ENCODE results near the gene CTXN3. TPM values are rescaled to one million over a fixed set of nuclear protein-coding genes. Genes with fewer than 3 reads are reported as not detected.
"Not testable (repeated sequence)": the region's sequence is repeated elsewhere in the genome, so short reads cannot be mapped to it uniquely, and the experiment has no call there.

CTXN3 gene
- total RNA-seq, 1 donor from 2014 or later = not detected

GRCh38 chr5:127665641-127666040, 16.8 kb downstream of the CTXN3 start:
- no peak overlapping the region for H3K27ac Mint-ChIP-seq
- no peaks in the 10 kb centered on the region for H3K9me3 Mint-ChIP-seq
- no peak for DNase-seq (ENCODE audit: low spot score)
- H3K27me3 Mint-ChIP-seq (ENCODE audit: insufficient read depth) = peaks cover 1% of the 10 kb centered on the region
- no peak overlapping the region for H3K4me3 Mint-ChIP-seq
- intact Hi-C loops (cut with micrococcal nuclease) = no loop called here
- H3K36me3 Mint-ChIP-seq (ENCODE audit: low read depth) = no peaks in the 10 kb centered on the region
- no peaks in the 10 kb centered on the region for H3K4me1 Mint-ChIP-seq (ENCODE audit: low read depth)

DNA sequence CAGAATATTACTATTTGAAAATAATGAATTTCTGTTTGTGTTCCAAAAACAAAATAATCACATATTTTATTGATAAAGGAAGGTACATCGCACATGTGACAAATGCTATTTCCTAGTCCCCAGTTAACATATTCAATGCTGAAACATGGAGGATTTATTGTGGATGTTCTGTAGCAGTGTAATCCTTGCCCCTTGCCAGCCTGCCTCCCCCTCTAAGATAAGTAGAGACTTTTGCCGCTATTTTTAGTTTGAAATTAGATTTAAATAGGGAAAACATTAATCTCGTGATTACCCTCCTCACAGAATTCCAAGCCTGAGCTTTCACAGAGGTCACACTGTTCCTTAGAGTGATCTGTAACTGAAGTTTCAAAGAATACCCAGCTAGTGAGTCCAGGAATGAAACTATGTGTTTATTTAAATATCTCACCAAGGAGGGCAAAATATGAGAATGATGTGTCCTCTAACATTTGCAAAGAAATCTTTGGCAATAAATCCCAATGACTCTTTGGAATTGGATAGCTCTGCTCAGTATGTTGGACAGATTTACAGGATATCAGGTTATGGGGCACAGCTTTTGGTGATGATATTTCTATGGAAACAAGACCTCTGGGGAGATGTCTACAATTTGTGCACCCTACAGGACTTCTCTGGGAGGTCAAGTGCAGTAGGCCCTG, 17.3 kb downstream of the CTXN3 start:
- Mint-ChIP-seq H3K4me1 (ENCODE audit: low read depth) (no peaks in the 10 kb centered on the region), H3K27ac (no peak overlapping the region), H3K36me3 (ENCODE audit: low read depth) (no peaks in the 10 kb centered on the region), H3K4me3 (no peak overlapping the region), H3K9me3 (no peaks in the 10 kb centered on the region), H3K27me3 (ENCODE audit: insufficient read depth) (peaks cover 1% of the 10 kb centered on the region)
- intact Hi-C loops (cut with micrococcal nuclease) = no loop called here
- no peak for DNase-seq (ENCODE audit: low spot score)

- DNase-seq (ENCODE audit: low spot score) = no peak
- no peaks in the 10 kb centered on the region for H3K9me3 Mint-ChIP-seq
- intact Hi-C loops (cut with micrococcal nuclease) = no loop called here
- no peak overlapping the region for H3K4me3 Mint-ChIP-seq
- H3K27ac Mint-ChIP-seq = no peak overlapping the region
- H3K36me3 Mint-ChIP-seq (ENCODE audit: low read depth) = no peaks in the 10 kb centered on the region
- peaks cover 1% of the 10 kb centered on the region for H3K27me3 Mint-ChIP-seq (ENCODE audit: insufficient read depth)
- H3K4me1 Mint-ChIP-seq (ENCODE audit: low read depth) = no peaks in the 10 kb centered on the region
These were observed 19.0 kb downstream of the CTXN3 start for GRCh38 chr5:127667926-127668325.

- Mint-ChIP-seq H3K9me3 (no peaks in the 10 kb centered on the region), H3K27me3 (ENCODE audit: insufficient read depth) (peaks cover 1% of the 10 kb centered on the region), H3K4me1 (ENCODE audit: low read depth) (no peaks in the 10 kb centered on the region), H3K27ac (no peak overlapping the region), H3K36me3 (ENCODE audit: low read depth) (no peaks in the 10 kb centered on the region), H3K4me3 (no peak overlapping the region)
- no peak for DNase-seq (ENCODE audit: low spot score)
- intact Hi-C loops (cut with micrococcal nuclease) = no loop called here
These were observed 22.3 kb downstream of the CTXN3 start for GRCh38 chr5:127671218-127671617.

- Mint-ChIP-seq H3K9me3 (no peaks in the 10 kb centered on the region), H3K36me3 (ENCODE audit: low read depth) (no peaks in the 10 kb centered on the region), H3K27me3 (ENCODE audit: insufficient read depth) (peaks cover 1% of the 10 kb centered on the region), H3K27ac (no peak overlapping the region), H3K4me1 (ENCODE audit: low read depth) (no peaks in the 10 kb centered on the region), H3K4me3 (no peak overlapping the region)
- intact Hi-C loops (cut with micrococcal nuclease) = no loop called here
- DNase-seq (ENCODE audit: low spot score) = no peak
These were observed 24.4 kb downstream of the CTXN3 start for GRCh38 chr5:127673117-127673800.

GRCh38 chr5:127676951-127677350, 28.1 kb downstream of the CTXN3 start:
- H3K9me3 Mint-ChIP-seq; H3K36me3 Mint-ChIP-seq (ENCODE audit: low read depth); H3K4me3 Mint-ChIP-seq; H3K4me1 Mint-ChIP-seq (ENCODE audit: low read depth); intact Hi-C loops (cut with micrococcal nuclease); H3K27ac Mint-ChIP-seq; DNase-seq (ENCODE audit: low spot score); H3K27me3 Mint-ChIP-seq (ENCODE audit: insufficient read depth): not testable (repeated sequence)

- H3K27me3 Mint-ChIP-seq (ENCODE audit: insufficient read depth); H3K4me1 Mint-ChIP-seq (ENCODE audit: low read depth); H3K9me3 Mint-ChIP-seq; H3K4me3 Mint-ChIP-seq; DNase-seq (ENCODE audit: low spot score); H3K36me3 Mint-ChIP-seq (ENCODE audit: low read depth); H3K27ac Mint-ChIP-seq; intact Hi-C loops (cut with micrococcal nuclease): not testable (repeated sequence)
These were observed 30.9 kb downstream of the CTXN3 start for GRCh38 chr5:127679691-127680330.

- Mint-ChIP-seq H3K27me3 (ENCODE audit: insufficient read depth) (peaks cover 3% of the 10 kb centered on the region), H3K36me3 (ENCODE audit: low read depth) (no peaks in the 10 kb centered on the region), H3K27ac (no peak overlapping the region), H3K9me3 (no peaks in the 10 kb centered on the region), H3K4me1 (ENCODE audit: low read depth) (no peaks in the 10 kb centered on the region), H3K4me3 (no peak overlapping the region)
- intact Hi-C loops (cut with micrococcal nuclease) = no loop called here
- no peak for DNase-seq (ENCODE audit: low spot score)
These were observed 31.7 kb downstream of the CTXN3 start for GRCh38 chr5:127680595-127680994.

GRCh38 chr5:127683008-127683407, 34.1 kb downstream of the CTXN3 start:
- H3K36me3 Mint-ChIP-seq (ENCODE audit: low read depth) = no peaks in the 10 kb centered on the region
- H3K4me1 Mint-ChIP-seq (ENCODE audit: low read depth) = no peaks in the 10 kb centered on the region
- H3K27ac Mint-ChIP-seq = no peak overlapping the region
- H3K4me3 Mint-ChIP-seq = no peak overlapping the region
- no peaks in the 10 kb centered on the region for H3K9me3 Mint-ChIP-seq
- H3K27me3 Mint-ChIP-seq (ENCODE audit: insufficient read depth) = peaks cover 3% of the 10 kb centered on the region
- no peak for DNase-seq (ENCODE audit: low spot score)
- intact Hi-C loops (cut with micrococcal nuclease) = no loop called here

GRCh38 chr5:127684726-127685467, 36.0 kb downstream of the CTXN3 start:
- no peaks in the 10 kb centered on the region for H3K36me3 Mint-ChIP-seq (ENCODE audit: low read depth)
- H3K27ac Mint-ChIP-seq = no peak overlapping the region

GRCh38 chr5:127685662-127686061, 36.8 kb downstream of the CTXN3 start:
- H3K36me3 Mint-ChIP-seq (ENCODE audit: low read depth) = no peaks in the 10 kb centered on the region
- H3K27me3 Mint-ChIP-seq (ENCODE audit: insufficient read depth) = peaks cover 3% of the 10 kb centered on the region
- H3K27ac Mint-ChIP-seq = no peak overlapping the region
- DNase-seq (ENCODE audit: low spot score) = no peak
- no peak overlapping the region for H3K4me3 Mint-ChIP-seq
- no peaks in the 10 kb centered on the region for H3K9me3 Mint-ChIP-seq
- intact Hi-C loops (cut with micrococcal nuclease) = no loop called here
- no peaks in the 10 kb centered on the region for H3K4me1 Mint-ChIP-seq (ENCODE audit: low read depth)

More at GRCh38 chr5:127684726-127685467, 36.0 kb downstream of the CTXN3 start:
- H3K9me3 Mint-ChIP-seq = no peaks in the 10 kb centered on the region
- no peak for DNase-seq (ENCODE audit: low spot score)
- intact Hi-C loops (cut with micrococcal nuclease) = no loop called here
- no peak overlapping the region for H3K4me3 Mint-ChIP-seq
- H3K27me3 Mint-ChIP-seq (ENCODE audit: insufficient read depth) = peaks cover 3% of the 10 kb centered on the region
- H3K4me1 Mint-ChIP-seq (ENCODE audit: low read depth) = no peaks in the 10 kb centered on the region

- H3K4me3 Mint-ChIP-seq = no peak overlapping the region
- no peaks in the 10 kb centered on the region for H3K4me1 Mint-ChIP-seq (ENCODE audit: low read depth)
- no peaks in the 10 kb centered on the region for H3K36me3 Mint-ChIP-seq (ENCODE audit: low read depth)
- no peak for DNase-seq (ENCODE audit: low spot score)
- H3K27me3 Mint-ChIP-seq (ENCODE audit: insufficient read depth) = peaks cover 3% of the 10 kb centered on the region
- H3K27ac Mint-ChIP-seq = no peak overlapping the region
- intact Hi-C loops (cut with micrococcal nuclease) = no loop called here
- no peaks in the 10 kb centered on the region for H3K9me3 Mint-ChIP-seq
These were observed 37.5 kb downstream of the CTXN3 start for GRCh38 chr5:127686424-127686823.
